Activated CD8-positive, alpha-beta memory T cell treated with anti-CD3 and anti-CD28 coated beads, Interleukin-2, amount 50 U/mL, for 1 hour (primary cell): Measurements from ENCODE around the gene SALL3.

Experiments used
- DNase-seq: peaks from one replicate; pipeline ENCODE4 v3.0.0-alpha.2; 2020; ENCODE audit errors: extremely low read depth

Gene SALL3

DNA sequence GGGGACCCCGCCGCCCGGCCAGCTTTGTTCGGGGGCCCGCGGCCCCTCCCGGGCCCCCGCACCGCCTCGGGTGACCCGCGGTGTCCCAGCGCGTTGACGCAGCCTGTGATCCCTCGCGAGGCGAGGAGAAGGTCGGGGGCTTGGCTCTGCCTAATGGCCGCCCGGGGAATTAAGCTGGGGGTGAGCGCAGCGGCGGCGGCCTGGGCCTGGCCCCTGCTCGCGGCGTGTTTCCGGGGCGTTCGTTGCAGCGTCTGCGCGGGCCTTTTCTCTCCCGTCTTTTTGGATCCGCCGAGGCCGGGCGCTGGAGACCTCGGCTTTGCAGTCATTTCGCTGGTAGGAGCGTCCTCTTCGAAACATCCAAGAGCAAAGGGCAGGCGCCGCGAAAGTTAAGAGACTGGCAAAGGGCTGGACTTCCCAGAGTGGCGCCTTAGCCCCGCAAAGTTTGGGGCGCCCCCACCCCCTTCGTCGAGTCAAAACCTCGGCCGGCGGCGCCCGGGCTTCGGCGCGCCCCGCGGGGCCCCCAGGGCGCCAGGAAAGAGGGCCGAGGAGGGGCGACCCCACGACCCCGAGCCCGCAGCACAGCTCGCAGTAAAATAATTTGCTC lies 1.3 kb downstream of the SALL3 start:
- DNase-seq = no peak

DNA sequence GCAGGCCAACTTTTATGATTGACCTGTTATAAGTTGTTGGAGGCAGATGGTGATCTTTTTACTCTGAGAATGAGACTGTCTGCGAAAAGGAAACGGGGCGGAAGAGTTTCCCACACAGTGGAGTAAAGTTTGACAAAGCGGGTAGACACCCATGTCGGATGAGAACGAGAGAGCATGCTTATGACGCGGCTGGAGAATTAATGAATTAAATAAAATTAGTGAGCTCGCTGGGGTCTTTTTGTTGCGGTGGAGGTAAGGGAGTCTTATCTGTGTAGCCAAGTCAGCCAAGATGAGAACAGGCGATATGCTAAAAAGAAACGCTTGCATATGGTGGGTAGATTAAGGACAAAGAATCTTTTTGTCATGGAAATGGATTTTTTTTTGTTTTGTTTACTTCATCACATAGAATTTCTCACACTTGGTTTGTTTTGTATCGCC lies 1.8 kb downstream of the SALL3 start:
- no peak for DNase-seq

DNA sequence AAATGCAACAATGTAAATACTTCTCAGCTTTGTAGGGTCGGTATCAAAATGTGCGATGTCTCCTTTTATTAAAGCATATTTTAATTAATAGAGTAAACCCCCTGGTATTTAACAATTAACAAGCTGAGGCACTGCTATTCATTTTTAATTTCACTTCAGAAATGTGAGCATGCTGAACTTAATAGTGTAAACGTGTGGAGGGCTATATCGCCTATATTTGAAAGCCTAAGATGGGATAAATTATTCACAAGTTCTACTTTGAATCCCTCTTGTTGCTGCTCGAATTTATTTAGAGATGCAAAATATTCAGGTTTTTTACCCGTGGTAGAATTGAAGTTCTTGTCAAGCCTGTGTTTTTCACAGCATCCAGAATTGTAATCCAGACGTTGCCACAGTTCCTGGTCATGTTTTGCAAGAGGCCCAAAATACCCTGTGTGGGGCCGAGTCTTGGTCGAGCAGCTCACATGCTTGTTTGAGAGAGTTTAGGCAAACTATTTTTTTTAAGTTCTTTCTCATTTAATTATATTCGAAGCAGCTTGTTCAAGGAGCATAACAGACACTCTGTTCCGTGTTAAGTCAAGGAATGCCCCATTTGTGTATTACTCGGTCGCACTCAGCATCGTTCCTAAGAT lies 2.5 kb downstream of the SALL3 start:
- DNase-seq = no peak

- DNase-seq = no peak
Measured at GRCh38 chr18:78983512-78983911, 3.9 kb downstream of the SALL3 start.

- DNase-seq = no peak
Measured at GRCh38 chr18:78984941-78985784, 5.5 kb downstream of the SALL3 start.

DNA sequence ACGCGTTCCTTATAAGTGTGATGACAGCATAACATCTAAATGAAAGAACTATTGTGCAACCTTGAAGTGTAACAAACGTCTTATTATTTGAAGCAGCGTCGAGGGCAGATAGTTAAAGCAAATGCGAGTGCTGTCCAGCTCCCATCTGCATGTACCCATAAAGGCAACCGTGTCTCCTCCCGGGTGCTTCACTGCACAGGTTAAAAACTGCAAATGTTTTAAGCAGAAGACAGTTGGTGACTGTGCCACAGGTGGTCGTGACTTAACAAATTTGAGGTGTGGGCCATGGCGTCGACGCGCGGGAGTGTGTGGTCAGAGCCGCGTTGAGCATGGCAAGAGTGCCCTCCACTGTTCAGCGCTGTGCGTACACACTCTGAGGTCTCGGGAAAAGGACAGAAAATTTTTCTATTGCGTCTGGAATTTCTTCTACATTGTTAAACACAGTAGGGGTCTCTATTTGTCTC lies 6.4 kb downstream of the SALL3 start:
- DNase-seq = no peak

DNA sequence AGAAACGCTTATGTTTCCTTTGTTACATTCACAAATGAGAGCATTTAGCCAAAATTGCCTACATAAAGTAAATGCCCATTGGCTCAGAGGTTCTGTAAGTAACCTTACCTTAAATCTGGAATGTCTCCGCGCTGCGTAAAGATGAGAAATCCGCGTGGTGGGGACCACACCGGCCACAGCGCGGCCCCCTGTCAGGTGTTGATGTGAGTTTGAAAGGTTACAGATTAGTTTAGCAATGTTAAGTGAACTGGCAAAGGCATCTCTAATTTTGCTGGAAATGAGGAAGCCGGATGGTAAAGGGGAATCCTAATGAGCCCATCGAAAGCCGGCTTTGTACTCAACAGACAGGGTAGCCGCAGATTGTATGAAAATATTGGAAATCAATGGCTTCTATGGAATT lies 11.8 kb downstream of the SALL3 start:
- no peak for DNase-seq

DNA sequence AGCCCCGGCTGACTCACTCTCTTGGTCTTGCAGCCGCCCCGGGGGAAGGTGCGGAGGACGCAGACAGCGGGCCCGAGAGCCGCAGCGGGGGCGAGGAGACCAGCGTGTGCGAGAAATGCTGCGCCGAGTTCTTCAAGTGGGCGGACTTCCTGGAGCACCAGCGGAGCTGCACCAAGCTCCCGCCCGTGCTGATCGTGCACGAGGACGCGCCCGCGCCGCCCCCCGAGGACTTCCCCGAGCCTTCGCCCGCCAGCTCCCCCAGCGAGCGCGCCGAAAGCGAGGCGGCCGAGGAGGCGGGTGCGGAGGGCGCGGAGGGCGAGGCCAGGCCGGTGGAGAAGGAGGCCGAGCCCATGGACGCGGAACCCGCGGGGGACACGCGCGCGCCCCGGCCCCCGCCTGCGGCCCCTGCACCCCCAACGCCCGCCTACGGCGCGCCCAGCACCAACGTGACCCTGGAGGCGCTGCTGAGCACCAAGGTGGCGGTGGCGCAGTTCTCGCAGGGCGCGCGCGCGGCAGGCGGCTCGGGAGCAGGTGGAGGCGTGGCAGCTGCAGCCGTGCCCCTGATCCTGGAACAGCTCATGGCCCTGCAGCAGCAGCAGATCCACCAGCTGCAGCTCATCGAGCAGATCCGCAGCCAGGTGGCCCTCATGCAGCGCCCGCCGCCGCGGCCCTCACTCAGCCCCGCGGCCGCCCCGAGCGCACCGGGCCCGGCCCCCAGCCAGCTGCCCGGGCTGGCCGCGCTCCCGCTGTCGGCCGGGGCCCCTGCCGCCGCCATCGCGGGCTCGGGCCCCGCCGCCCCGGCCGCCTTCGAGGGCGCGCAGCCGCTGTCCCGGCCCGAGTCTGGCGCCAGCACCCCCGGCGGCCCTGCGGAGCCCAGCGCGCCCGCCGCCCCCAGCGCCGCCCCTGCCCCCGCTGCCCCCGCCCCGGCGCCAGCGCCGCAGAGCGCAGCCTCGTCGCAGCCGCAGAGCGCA lies 12.7 kb downstream of the SALL3 start:
- no peak for DNase-seq

DNA sequence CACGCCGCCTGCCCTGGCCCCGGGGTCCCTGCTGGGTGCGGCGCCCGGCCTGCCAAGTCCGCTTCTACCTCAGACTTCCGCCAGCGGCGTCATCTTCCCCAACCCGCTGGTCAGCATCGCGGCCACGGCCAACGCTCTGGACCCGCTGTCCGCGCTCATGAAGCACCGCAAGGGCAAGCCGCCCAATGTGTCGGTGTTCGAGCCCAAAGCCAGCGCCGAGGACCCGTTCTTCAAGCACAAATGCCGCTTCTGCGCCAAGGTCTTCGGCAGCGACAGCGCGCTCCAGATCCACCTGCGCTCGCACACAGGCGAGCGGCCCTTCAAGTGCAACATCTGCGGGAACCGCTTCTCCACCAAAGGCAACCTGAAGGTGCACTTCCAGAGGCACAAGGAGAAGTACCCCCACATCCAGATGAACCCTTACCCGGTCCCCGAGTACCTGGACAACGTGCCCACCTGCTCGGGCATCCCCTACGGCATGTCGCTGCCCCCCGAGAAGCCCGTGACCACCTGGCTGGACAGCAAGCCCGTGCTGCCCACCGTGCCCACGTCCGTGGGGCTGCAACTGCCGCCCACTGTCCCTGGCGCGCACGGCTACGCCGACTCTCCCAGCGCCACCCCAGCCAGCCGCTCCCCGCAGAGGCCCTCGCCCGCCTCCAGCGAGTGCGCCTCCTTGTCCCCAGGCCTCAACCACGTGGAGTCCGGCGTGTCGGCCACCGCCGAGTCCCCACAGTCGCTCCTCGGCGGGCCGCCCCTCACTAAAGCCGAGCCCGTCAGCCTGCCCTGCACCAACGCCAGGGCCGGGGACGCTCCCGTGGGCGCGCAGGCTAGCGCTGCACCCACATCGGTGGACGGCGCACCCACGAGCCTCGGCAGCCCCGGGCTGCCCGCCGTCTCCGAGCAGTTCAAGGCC lies 13.7 kb downstream of the SALL3 start:
- no peak for DNase-seq

DNA sequence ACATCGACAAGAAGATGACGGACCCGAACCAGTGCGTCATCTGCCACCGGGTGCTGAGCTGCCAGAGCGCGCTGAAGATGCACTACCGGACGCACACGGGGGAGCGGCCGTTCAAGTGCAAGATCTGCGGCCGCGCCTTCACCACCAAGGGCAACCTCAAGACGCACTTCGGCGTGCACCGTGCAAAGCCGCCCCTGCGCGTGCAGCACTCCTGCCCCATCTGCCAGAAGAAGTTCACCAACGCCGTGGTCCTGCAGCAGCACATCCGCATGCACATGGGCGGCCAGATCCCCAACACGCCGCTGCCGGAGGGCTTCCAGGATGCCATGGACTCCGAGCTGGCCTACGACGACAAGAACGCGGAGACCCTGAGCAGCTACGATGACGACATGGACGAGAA lies 14.4 kb downstream of the SALL3 start:
- no peak for DNase-seq

DNA sequence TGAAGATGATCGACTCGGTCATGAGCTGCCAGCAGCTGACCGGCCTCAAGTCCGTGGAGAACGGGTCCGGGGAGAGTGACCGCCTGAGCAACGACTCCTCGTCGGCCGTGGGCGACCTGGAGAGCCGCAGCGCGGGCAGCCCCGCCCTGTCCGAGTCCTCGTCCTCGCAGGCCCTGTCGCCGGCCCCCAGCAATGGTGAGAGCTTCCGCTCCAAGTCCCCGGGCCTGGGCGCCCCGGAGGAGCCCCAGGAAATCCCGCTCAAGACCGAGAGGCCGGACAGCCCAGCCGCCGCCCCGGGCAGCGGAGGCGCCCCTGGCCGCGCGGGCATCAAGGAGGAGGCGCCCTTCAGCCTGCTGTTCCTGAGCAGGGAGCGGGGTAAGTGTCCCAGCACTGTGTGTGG lies 14.9 kb downstream of the SALL3 start:
- DNase-seq = no peak

GRCh38 chr18:78994977-78995582 lies 15.5 kb downstream of the SALL3 start:
- DNase-seq = no peak

- DNase-seq = no peak
Measured at GRCh38 chr18:78995740-78996395, 16.2 kb downstream of the SALL3 start.

DNA sequence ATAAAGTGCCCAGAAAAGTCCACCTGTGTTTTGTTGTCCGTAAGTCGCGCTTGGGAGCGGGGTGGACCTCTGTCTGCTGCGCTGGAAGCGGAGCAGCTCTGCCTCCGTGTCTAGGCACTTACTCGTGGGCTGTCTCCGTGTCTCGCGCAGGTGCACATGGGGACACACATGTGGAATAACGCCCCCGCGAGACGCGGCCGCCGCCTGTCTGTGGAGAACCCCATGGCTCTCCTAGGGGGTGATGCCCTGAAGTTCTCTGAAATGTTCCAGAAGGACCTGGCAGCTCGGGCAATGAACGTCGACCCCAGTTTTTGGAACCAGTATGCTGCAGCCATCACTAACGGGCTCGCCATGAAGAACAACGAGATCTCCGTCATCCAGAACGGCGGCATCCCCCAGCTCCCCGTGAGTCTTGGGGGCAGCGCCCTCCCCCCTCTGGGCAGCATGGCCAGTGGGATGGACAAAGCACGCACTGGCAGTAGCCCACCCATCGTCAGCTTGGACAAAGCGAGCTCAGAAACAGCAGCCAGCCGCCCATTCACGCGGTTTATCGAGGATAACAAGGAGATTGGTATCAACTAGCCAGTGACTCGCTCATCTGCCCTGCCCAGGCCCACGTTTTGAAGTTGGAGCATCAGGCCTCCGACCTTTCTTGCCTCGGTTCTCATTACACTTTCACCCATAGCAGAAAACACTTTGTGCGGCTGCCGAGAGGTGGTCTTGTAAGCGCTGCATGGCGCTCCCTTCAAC lies 17.3 kb downstream of the SALL3 start:
- DNase-seq = no peak

DNA sequence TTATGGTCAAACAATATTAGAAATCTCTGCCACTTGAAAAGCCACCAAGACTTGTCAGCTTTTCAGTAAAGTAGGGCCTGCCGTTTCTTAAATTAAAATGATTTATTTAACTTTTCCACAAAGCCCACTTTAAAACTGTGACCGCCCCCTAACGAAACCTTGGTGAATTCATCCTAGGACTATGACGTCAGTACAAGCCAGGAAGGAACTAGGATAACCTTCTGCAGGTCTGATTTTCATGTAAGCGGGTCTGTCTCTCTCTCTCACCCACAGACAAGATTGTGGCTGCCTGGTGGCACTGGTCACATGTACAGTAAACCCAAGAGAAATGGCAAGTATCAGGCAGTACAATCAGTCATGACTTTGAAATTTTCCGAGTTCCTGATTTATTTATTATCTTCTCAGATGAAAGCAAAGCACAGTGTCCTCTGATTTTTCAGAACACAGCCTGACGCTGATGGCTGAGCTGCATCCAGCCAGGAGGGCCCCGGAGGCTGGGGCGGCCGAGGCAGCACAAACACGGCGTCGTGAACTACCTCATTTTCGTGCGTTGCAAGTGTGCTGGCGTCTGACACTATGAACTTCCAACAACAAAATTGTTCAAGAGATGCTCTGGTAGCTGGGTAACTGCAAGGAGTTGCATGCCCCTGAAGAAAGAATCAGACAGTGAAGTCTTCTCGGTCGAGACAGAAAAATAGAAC lies 18.9 kb downstream of the SALL3 start:
- no peak for DNase-seq

DNA sequence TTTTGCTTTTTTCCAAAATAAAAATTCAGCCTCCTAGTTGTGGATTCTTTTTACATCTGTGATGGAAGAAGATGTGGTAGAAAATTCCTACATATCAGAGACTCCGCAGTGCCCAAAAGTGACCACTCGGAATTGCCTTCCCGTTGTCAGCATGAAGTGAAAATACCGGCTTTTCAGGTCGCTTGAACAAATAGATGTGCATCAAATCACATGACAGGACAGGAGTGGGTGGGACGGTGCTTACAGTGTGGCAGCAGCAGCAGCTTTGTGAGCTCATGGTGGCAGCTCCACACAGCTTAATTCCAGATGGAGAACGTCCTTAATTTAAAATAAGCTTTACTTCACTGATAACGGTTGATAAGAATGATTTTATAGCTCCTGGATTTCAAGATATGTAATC lies 20.3 kb downstream of the SALL3 start:
- DNase-seq = no peak

GRCh38 chr18:79000997-79001396 lies 21.4 kb downstream of the SALL3 start:
- DNase-seq = no peak

DNA sequence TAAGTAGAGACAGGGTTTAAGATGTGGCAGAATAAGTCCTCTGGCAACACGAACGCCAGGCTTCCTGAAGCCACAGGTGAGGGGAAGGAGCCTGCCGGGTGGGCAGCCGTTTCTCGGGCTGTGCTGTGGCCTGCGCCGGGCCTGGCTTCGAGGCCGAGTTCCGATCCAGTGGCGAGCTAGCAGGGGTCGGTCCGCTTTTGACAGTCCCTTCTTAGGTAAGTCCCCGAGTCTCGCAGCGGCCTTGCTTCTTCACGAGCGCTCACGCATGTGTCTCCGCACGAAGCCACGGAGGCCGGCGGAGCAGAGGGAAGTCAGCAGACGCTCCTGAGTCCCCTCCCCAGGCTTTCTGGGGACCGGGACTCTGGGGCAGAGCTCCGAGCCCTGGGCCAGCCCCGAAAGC lies 26.0 kb downstream of the SALL3 start:
- DNase-seq = no peak
